ENCODE data around the gene THYN1.

The THYN1 gene

GRCh38 chr11:134246100-134246499 is 7.1 kb downstream of the THYN1 start:
- no peak for DNase-seq

DNA sequence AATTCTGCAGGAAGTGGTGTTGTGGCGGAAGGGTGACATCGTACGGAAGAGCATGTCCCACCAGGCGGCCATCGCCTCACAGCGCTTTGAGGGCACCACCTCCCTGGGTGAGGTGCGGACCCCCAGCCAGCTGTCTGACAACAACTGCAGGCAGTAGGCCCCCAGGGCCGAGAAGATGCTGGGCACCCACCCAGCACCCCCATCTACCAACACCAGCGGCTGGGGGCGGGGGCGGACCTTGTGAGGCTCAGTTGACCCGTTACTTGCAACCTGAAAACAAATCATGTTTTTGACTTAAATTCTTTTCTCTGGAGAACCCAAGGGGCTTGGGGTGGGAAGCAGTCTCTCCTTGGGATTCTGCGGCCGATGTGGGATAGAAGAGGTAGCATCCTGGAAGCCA is 7.7 kb downstream of the THYN1 start:
- no peak for DNase-seq

DNA sequence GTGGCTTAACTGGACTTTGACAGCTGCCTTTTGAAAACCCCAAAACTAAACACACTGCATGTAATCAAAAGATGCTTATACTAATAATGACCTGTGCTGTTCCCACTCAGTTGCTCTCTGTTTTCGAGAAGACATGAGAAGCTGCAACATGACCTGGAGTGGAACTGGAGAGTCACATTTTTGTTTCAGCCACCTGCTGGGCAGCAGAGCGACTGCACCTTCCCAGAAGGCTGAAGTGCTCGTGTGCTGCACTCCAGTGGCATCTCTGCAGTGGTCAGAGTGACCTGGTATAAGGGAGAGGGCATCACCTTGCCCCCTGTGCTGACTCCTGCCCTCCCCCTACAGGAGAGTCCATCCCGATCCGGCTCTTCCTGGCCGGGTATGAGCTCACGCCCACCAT is 8.6 kb downstream of the THYN1 start:
- DNase-seq: no peak

DNA sequence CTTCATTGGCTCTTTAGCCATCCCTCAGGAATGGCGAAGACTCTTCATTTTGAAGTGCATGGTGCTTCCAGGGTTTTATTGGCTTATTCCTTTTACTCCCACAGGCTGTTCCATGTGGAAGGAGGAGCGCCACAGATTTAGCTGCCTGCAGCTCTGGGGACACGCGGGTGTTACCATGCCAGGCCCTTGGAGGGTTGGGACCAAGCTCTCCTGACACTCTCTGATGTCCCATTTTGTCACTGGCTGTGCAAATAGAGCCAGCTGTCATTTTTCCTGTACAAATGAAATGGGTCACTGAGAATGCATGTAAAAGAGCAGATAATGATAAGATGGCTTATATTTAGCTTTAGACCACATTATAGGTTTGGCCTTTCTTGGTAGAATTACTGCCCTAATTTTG is 9.2 kb downstream of the THYN1 start:
- no peak for DNase-seq

GRCh38 chr11:134242376-134242775 is 10.8 kb downstream of the THYN1 start:
- no peak for DNase-seq

DNA sequence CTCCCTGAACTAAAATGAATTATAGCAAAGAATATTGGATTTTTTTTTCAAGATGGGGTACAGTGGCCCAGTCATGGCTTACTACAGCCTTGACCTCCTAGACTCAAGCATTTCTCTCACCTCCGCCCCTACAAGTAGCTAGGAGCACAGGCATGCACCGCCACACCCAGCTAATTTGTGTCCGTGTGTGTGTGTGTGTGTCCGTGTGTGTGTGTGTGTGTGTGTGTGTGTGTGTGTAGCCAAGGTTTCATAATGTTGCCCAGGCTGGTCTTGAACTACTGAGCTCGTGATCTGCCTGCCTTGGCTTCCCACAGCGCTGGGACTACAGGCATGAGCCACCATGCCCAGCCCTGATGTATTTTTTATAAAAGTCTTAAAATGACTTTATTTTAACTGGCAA is 12.6 kb downstream of the THYN1 start:
- DNase-seq: no peak

- DNase-seq: no peak
Measured at GRCh38 chr11:134238956-134239355, 14.2 kb downstream of the THYN1 start.

DNA sequence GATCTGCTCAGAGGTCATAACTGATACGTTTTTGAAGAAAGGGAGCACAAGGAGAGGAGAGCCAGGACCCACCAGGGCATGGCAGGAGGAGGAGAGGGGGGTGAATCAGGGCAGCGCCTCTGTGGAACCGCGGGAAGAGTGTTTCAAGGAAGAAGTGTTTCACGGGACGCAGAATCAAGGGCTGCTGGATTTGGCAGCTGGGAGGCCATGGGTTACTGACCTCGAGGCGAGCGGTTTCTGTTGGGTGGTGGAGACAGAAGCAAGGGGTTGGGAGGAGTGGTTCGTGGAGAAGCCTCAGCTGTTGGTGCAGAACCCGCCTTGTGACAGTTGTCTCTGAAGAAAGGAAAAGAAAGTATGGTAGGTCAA is 15.6 kb downstream of the THYN1 start:
- DNase-seq: no peak

- DNase-seq: no peak
Measured at GRCh38 chr11:134236834-134237556, 16.2 kb downstream of the THYN1 start.

- no peak for DNase-seq
Measured at GRCh38 chr11:134235399-134235798, 17.8 kb downstream of the THYN1 start.

DNA sequence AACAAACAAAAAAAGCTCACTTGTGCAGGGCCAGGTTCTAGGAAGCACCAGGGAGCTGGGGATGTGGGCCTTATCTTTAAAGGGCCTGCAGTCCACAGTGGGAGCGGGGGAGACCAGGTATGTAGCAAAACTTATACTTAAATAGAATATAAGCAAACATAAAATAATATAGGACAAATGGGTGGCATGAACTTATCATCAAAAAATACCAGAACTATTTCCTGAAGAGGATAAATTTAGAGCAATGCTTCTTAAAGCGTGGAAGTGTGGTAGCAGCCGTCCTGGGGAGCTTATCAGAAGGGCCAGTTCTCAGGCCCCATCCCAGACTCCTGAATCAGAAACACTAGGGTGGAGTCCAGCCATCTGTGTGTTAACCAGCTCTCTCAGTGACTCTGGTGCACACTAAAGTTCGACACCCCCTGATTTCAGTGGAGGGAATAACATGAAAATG is 19.4 kb downstream of the THYN1 start:
- DNase-seq: no peak

- DNase-seq: peak; percentile 12 to 29
Measured at GRCh38 chr11:134231958-134232659, 21.0 kb downstream of the THYN1 start.

GRCh38 chr11:134230339-134230738 is 22.8 kb downstream of the THYN1 start:
- DNase-seq: no peak

- no peak for DNase-seq
Measured at GRCh38 chr11:134229126-134229790, 23.9 kb downstream of the THYN1 start.

DNA sequence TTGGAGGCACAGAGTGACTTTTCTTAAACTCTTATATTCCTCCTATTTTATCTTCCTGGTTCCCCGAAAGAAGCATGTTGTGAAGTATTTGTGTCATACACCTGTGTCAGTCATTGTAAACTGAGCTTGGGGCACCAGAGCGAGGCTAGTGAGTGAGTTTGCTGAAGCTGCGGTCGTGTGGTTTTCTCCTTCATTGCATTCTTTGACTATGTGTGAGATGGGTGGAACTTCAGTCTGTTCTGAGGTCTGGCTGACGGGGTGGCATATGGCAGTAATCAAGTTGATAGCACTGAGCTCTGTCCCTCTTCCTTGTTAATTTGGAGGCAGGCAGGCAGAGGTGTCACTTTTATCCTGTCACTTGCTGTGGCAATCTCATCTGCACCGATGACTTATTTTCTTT is 24.5 kb downstream of the THYN1 start:
- DNase-seq: no peak

- DNase-seq: no peak
Measured at GRCh38 chr11:134226806-134227325, 26.3 kb downstream of the THYN1 start.

GRCh38 chr11:134224710-134225664 is 28.2 kb downstream of the THYN1 start:
- peak; percentile 49 to 55 for DNase-seq

- peak; percentile 95 to 98 for DNase-seq
Measured at GRCh38 chr11:134223836-134224709, 29.1 kb downstream of the THYN1 start, which contains the start of the genes NCAPD3 and VPS26B. Gene NCAPD3 (minus strand): TSS chr11:134223967. CDS start chr11:134223926, 41 bp downstream. Gene VPS26B (plus strand): TSS chr11:134224671. CDS start chr11:134225123, 452 bp downstream.

- peak; percentile 30 to 71 for DNase-seq
Measured at GRCh38 chr11:134223121-134223520, 30.0 kb downstream of the THYN1 start.

DNA sequence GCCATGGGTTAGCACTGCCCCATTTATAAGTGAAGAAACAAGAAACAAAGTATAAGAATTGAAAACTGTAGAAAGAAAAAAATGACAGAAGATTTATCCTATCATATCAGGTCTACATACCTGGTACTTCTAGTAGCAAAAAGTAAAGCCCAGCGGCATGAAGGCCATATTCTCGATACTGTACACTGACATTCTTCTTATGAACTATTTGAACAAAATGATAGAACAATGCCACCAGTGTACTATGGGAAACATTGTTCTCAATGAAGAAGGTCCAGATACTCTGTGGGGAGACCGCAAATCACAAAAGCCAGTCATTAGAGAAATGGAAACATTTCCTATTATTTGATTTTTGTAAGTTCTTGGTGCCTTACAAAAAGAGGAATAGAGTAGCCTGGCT is 36.3 kb downstream of the THYN1 start:
- DNase-seq: no peak

GRCh38 chr11:134215836-134216235 is 37.3 kb downstream of the THYN1 start:
- no peak for DNase-seq

Measured in inflammatory macrophage treated with lipopolysaccharide for 1 hour (primary cell).